Body of pancreas (tissue), 4 donors: ENCODE measurements around the gene TSPAN15. TPM values are rescaled to one million over a fixed set of nuclear protein-coding genes. Genes with fewer than 3 reads are reported as not detected.

Experiments
- ATAC-seq: fragments of 150-250 bp; one replicate; pipeline ENCODE4 v1.9.1; 2016
- DNase-seq, 4 donors: peaks; one replicate each; pipeline ENCODE4 v3.0.0-alpha.2; 2019
- H3K27ac ChIP-seq, 4 donors: fragments of 200-600 bp; sonication (generic); 1 replicate in 3 of 4; 2 replicates in 1 of 4; pipeline versions ENCODE4 v1.5.1 to v1.6.1; 2016 to 2019; ENCODE audit warnings: mild to moderate bottlenecking in 1 of 4, mixed read lengths in 1 of 4, moderate library complexity in 1 of 4
- H3K27me3 ChIP-seq, 2 donors: fragments of 200-600 bp; sonication (generic); one replicate each; pipeline ENCODE4 v1.6.0; 2016; ENCODE audit warnings: mild to moderate bottlenecking in 1 of 2
- H3K36me3 ChIP-seq, 2 donors: fragments of 200-600 bp; sonication (generic); replicated peaks in 1 of 2; 2 replicates each; pipeline ENCODE4 v1.5.1; 2016; ENCODE audit warnings: low read depth in 2 of 2; ENCODE audit not compliant: insufficient read depth in 1 of 2
- H3K4me1 ChIP-seq: fragments of 200-600 bp; sonication (generic); one replicate; pipeline ENCODE4 v1.6.0; 2016
- H3K4me3 ChIP-seq, 2 donors: fragments of 200-600 bp; sonication (generic); 1 replicate in 1 of 2; 2 replicates in 1 of 2; pipeline ENCODE4 v1.5.1; 2016 to 2019
- H3K9me3 ChIP-seq, 3 donors: fragments of 200-600 bp; sonication (generic); 1 replicate in 2 of 3; 2 replicates in 1 of 3; pipeline ENCODE4 v1.5.1; 2016
- POLR2A ChIP-seq, 3 donors: fragments of 450-650 bp; IDR thresholded peaks; one replicate each; pipeline ENCODE4 v1.6.1; 2016; ENCODE audit warnings: antibody characterized with exemption in 3 of 3, mild to moderate bottlenecking in 2 of 3
- WGBS, 2 donors: methylation state at CpG; one replicate each; pipeline ENCODE4 v1.1.5; 2017; 5-methylcytosine and 5-hydroxymethylcytosine counted together
- intact Hi-C: fragments of 100-400 bp; cut with DNase I; formaldehyde crosslinking; loops from one replicate; pipeline ENCODE4 v1.15.1; 2023
- total RNA-seq, 2 donors: library from RNA; depleted of rRNA; stranded (reverse); fragments of >200 nt; gene quantifications; one replicate each; pipeline ENCODE4 v1.1.0, GENCODE V29; 2016
- TF ChIP-seq, protein P1 (sequence below), 7 experiments: fragments of 450-650 bp in 4 of 7; fragments of 200-600 bp in 3 of 7; sonication (generic) in 3 of 7; IDR thresholded peaks; one replicate each; pipeline ENCODE4 v1.5.1; 2016 to 2019; ENCODE audit warnings: antibody characterized with exemption in 7 of 7

The TSPAN15 gene
- total RNA-seq, 2 donors from 2014 or later: 20.0 to 32.0 TPM

DNA sequence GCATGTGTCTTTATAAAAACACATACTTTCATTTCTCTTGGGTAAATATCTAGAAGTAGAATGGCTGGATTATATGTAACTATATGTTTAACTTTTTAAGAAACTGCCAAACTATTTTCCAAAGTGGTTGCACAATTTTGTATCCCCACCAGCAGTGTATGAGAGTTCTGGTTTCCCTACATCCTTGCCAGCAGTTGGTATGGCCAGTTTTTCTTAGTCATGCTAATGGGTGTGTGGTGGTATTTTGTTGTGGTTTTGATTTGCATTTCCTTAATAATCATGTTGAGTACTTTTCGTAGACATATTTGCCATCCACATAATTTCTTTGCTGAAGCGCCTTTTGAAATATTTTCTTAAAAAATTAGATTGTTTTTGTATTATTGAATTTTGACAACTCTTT, 61.6 kb downstream of the TSPAN15 start:
- H3K4me1 ChIP-seq: peaks cover 1% of the 10 kb centered on the region
- no peaks in the 10 kb centered on the region for H3K36me3 ChIP-seq
- no peaks in the 10 kb centered on the region for H3K9me3 ChIP-seq
- H3K4me3 ChIP-seq: no peak overlapping the region
- TF ChIP-seq POLR2A (IDR thresholded peaks at IDR 0.05): no peak
- TF ChIP-seq, protein P1, sequence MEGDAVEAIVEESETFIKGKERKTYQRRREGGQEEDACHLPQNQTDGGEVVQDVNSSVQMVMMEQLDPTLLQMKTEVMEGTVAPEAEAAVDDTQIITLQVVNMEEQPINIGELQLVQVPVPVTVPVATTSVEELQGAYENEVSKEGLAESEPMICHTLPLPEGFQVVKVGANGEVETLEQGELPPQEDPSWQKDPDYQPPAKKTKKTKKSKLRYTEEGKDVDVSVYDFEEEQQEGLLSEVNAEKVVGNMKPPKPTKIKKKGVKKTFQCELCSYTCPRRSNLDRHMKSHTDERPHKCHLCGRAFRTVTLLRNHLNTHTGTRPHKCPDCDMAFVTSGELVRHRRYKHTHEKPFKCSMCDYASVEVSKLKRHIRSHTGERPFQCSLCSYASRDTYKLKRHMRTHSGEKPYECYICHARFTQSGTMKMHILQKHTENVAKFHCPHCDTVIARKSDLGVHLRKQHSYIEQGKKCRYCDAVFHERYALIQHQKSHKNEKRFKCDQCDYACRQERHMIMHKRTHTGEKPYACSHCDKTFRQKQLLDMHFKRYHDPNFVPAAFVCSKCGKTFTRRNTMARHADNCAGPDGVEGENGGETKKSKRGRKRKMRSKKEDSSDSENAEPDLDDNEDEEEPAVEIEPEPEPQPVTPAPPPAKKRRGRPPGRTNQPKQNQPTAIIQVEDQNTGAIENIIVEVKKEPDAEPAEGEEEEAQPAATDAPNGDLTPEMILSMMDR (IDR thresholded peaks at IDR 0.05): no peak
- intact Hi-C loops: no loop called here
- no peak for ATAC-seq
- DNase-seq: no peak
- WGBS, 2 donors: 31 to 44% methylated on average over 2 of the region's 2 CpGs
- H3K27ac ChIP-seq: no peak overlapping the region
- no peaks in the 10 kb centered on the region for H3K27me3 ChIP-seq

DNA sequence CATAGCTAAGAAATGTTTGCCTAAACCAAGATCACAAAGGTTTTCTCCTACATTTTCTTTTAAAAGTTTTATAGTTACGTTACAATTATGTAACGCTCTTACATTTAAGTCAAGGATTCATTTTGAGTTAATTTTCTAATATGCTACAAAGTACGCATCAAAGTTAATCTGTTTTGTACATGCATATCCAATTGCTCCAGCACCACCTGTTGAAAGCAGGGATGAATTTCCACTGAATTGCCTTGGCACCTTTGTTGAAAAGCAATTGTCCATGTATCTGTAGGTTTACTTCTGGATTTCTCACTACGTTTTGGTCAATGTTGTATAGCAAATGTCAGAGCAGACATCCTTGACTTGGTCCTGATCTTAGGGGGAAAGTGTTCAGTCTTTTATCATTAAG, 62.4 kb downstream of the TSPAN15 start:
- ATAC-seq (no peak), DNase-seq (no peak)
- TF ChIP-seq, protein P1 (IDR thresholded peaks at IDR 0.05): no peak
- TF ChIP-seq POLR2A (IDR thresholded peaks at IDR 0.05): no peak
- no peaks in the 10 kb centered on the region for H3K4me1 ChIP-seq
- intact Hi-C loops: no loop called here
- no peaks in the 10 kb centered on the region for H3K9me3 ChIP-seq
- no peak overlapping the region for H3K4me3 ChIP-seq
- no peak overlapping the region for H3K27ac ChIP-seq
- WGBS, 2 donors: 82 to 86% methylated on average over 4 of the region's 4 CpGs
- no peaks in the 10 kb centered on the region for H3K36me3 ChIP-seq
- H3K27me3 ChIP-seq: no peaks in the 10 kb centered on the region

- DNase-seq (peak; percentile 74 to 83 (median 78)), ATAC-seq (peak; percentile 92)
- Histone ChIP-seq H3K9me3 (no peaks in the 10 kb centered on the region), H3K36me3 (no peaks in the 10 kb centered on the region), H3K4me1 (no peaks in the 10 kb centered on the region), H3K27me3 (no peaks in the 10 kb centered on the region), H3K27ac (no peak overlapping the region), H3K4me3 (no peak overlapping the region)
- intact Hi-C loops: loop anchor here (2.0 kb wide), 1 partner anchor 123 kb away; no protein-coding TSS in a partner anchor
- no peak for TF ChIP-seq POLR2A (IDR thresholded peaks at IDR 0.05)
- TF ChIP-seq, protein P1 (IDR thresholded peaks at IDR 0.05): peak; percentile 69 to 85 (median 83)
- 17 to 20% methylated on average over 11 of the region's 11 CpGs for WGBS, 2 donors
Measured at GRCh38 chr10:69515699-69516259, 64.5 kb downstream of the TSPAN15 start.

DNA sequence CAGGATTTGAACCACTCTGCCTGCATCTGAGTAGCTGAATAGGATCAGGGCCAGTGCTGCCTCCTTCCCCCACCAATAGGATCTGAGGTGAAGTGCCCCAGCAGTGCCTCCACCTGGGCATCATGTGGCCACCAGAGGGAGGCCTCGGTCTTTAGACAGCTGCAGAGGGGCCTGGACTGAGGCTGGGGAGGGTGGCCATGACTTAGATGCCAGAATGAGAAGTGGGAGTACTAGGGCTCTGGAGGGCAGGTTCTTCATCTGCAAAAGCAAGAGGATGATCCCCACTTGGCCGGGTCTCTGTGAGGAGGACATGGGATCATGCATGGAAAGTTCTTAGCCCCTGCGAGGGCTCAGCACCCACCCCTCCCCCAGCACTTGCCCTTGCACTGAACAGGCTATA, 65.1 kb downstream of the TSPAN15 start:
- intact Hi-C loops: loop anchor here (2.0 kb wide), 1 partner anchor 122 kb away; no protein-coding TSS in a partner anchor
- ATAC-seq (no peak), DNase-seq (no peak)
- Histone ChIP-seq H3K9me3 (no peaks in the 10 kb centered on the region), H3K36me3 (no peaks in the 10 kb centered on the region), H3K27me3 (no peaks in the 10 kb centered on the region), H3K27ac (no peak overlapping the region), H3K4me3 (no peak overlapping the region), H3K4me1 (no peaks in the 10 kb centered on the region)
- TF ChIP-seq, protein P1 (IDR thresholded peaks at IDR 0.05): no peak
- no peak for TF ChIP-seq POLR2A (IDR thresholded peaks at IDR 0.05)
- 21 to 26% methylated on average over 3 of the region's 3 CpGs for WGBS, 2 donors

- DNase-seq (no peak), ATAC-seq (no peak)
- H3K4me1 ChIP-seq: no peaks in the 10 kb centered on the region
- no peaks in the 10 kb centered on the region for H3K36me3 ChIP-seq
- H3K9me3 ChIP-seq: no peaks in the 10 kb centered on the region
- 69 to 83% methylated on average over 4 of the region's 4 CpGs for WGBS, 2 donors
- TF ChIP-seq, protein P1 (IDR thresholded peaks at IDR 0.05): no peak
- no peak for TF ChIP-seq POLR2A (IDR thresholded peaks at IDR 0.05)
- H3K27me3 ChIP-seq: no peaks in the 10 kb centered on the region
- no peak overlapping the region for H3K4me3 ChIP-seq
- H3K27ac ChIP-seq: no peak overlapping the region
- intact Hi-C loops: loop anchor here (2.0 kb wide), 1 partner anchor 122 kb away; no protein-coding TSS in a partner anchor
Measured at GRCh38 chr10:69516796-69517195, 65.5 kb downstream of the TSPAN15 start.
